H1 (cell line): ENCODE data around the gene ATP5F1E. TPM values are rescaled to one million over a fixed set of nuclear protein-coding genes. Genes with fewer than 3 reads are reported as not detected.

Experiments
- CTCF ChIA-PET: fragments of 300-600 bp; sonication (Branson Sonifier 250); formaldehyde crosslinking; loops from one replicate; lab custom pipeline; 2021; ENCODE audit not compliant: partially characterized antibody; lab: Charles Lee
- POLR2A ChIA-PET: fragments of 300-600 bp; sonication (Branson Sonifier 250); formaldehyde crosslinking; loops from one replicate; lab custom pipeline; 2021; ENCODE audit warnings: inconsistent platforms; ENCODE audit not compliant: partially characterized antibody; lab: Charles Lee
- DNase-seq, 2 experiments: peaks; one replicate each; pipeline versions ENCODE4 v3.0.0 to v3.0.0-alpha.2; 2010 to 2022; ENCODE audit warnings: low spot score in 2 of 2, low read depth in 1 of 2, mixed read lengths in 1 of 2
- FAIRE-seq: peaks from 2 replicates; lab custom pipeline; 2011; peaks lifted over from hg19 to GRCh38; lab: Jason Lieb, UNC
- H2AFZ ChIP-seq: 2 replicates; pipeline ENCODE4 v1.8.1; 2012; ENCODE audit warnings: low read length, inconsistent platforms
- H2AK5ac ChIP-seq: 2 replicates; pipeline ENCODE4 v1.6.1; 2013; ENCODE audit warnings: low read depth, low read length
- H2BK120ac ChIP-seq: replicated peaks from 2 replicates; pipeline ENCODE3; 2013; ENCODE audit warnings: low read depth, low read length, inconsistent platforms
- H2BK12ac ChIP-seq: 2 replicates; pipeline ENCODE4 v1.6.1; 2013; ENCODE audit warnings: low read depth, low read length
- H2BK15ac ChIP-seq: 2 replicates; pipeline ENCODE4 v1.6.1; 2013; ENCODE audit warnings: low read length
- H2BK20ac ChIP-seq: 2 replicates; pipeline ENCODE4 v1.6.1; 2013; ENCODE audit warnings: low read length
- H2BK5ac ChIP-seq: 2 replicates; pipeline ENCODE4 v1.6.1; 2013; ENCODE audit warnings: low read depth, low read length
- H3K14ac ChIP-seq: 2 replicates; pipeline ENCODE4 v1.6.1; 2013; ENCODE audit warnings: inconsistent platforms; ENCODE audit not compliant: insufficient read length
- H3K18ac ChIP-seq: 2 replicates; pipeline ENCODE4 v1.6.1; 2013; ENCODE audit warnings: low read length; ENCODE audit errors: extremely low read depth
- H3K23ac ChIP-seq: 2 replicates; pipeline ENCODE4 v1.6.1; 2013; ENCODE audit warnings: inconsistent platforms; ENCODE audit not compliant: insufficient read length
- H3K23me2 ChIP-seq: 2 replicates; pipeline ENCODE4 v1.6.1; 2013; ENCODE audit warnings: low read depth, low read length
- H3K27ac ChIP-seq: 2 replicates; pipeline ENCODE4 v1.6.1; 2011; ENCODE audit warnings: low read depth, low read length, inconsistent platforms
- H3K27me3 ChIP-seq, 4 experiments: replicated peaks in 1 of 4; 1 replicate in 1 of 4; 2 replicates in 3 of 4; pipeline versions ENCODE4 v1.6.1 to v1.8.1; 2011 to 2013; ENCODE audit warnings: low read length in 3 of 4, mild to moderate bottlenecking in 3 of 4, inconsistent platforms in 2 of 4, mixed read lengths in 2 of 4, moderate library complexity in 1 of 4; ENCODE audit not compliant: control insufficient read depth in 3 of 4, insufficient read depth in 3 of 4; ENCODE audit errors: extremely low read depth in 1 of 4
- H3K36me3 ChIP-seq, 4 experiments: 2 replicates each; pipeline versions ENCODE4 v1.6.1 to v1.8.1; 2011 to 2013; ENCODE audit warnings: mild to moderate bottlenecking in 4 of 4, low read length in 3 of 4, moderate library complexity in 2 of 4, control low read depth in 1 of 4, inconsistent platforms in 1 of 4; ENCODE audit not compliant: insufficient read depth in 4 of 4, control insufficient read depth in 2 of 4
- H3K4ac ChIP-seq: replicated peaks from 2 replicates; pipeline ENCODE3; 2013; ENCODE audit warnings: low read length, low read depth, mixed read lengths, inconsistent platforms; ENCODE audit not compliant: insufficient read length
- H3K4me1 ChIP-seq, 4 experiments: replicated peaks in 1 of 4; 1 replicate in 1 of 4; 2 replicates in 3 of 4; pipeline versions ENCODE4 v1.6.1 to v1.8.1; 2011 to 2013; ENCODE audit warnings: low read length in 3 of 4, inconsistent platforms in 2 of 4, mixed read lengths in 1 of 4; ENCODE audit not compliant: insufficient read depth in 4 of 4, control insufficient read depth in 3 of 4
- H3K4me2 ChIP-seq, 2 experiments: 2 replicates each; pipeline versions ENCODE4 v1.6.1 to v1.8.1; 2011 to 2013; ENCODE audit warnings: low read depth in 2 of 2, low read length in 2 of 2, control low read depth in 1 of 2, inconsistent platforms in 1 of 2, mild to moderate bottlenecking in 1 of 2; ENCODE audit not compliant: insufficient read depth in 1 of 2
- H3K4me3 ChIP-seq, 4 experiments: fragments of 200-600, 300-600 bp in 1 of 4; sonication (generic), shearing (Covaris generic), sonication (Bioruptor Twin) in 1 of 4; 2 replicates each; pipeline versions ENCODE4 v1.5.1 to v1.8.1; 2011 to 2016; ENCODE audit warnings: low read length in 4 of 4, low read depth in 3 of 4, control low read depth in 2 of 4, inconsistent platforms in 2 of 4, mild to moderate bottlenecking in 2 of 4, mixed read lengths in 1 of 4, moderate library complexity in 1 of 4; ENCODE audit not compliant: insufficient read depth in 2 of 4; ENCODE audit errors: extremely low read depth in 1 of 4
- H3K56ac ChIP-seq: replicated peaks from 2 replicates; pipeline ENCODE3; 2013; ENCODE audit warnings: low read depth, mild to moderate bottlenecking, mixed read lengths, low read length, inconsistent platforms; ENCODE audit not compliant: insufficient read length
- H3K79me1 ChIP-seq: 2 replicates; pipeline ENCODE4 v1.6.1; 2013; ENCODE audit warnings: low read depth, low read length, control low read depth
- H3K79me2 ChIP-seq, 2 experiments: 2 replicates each; pipeline versions ENCODE4 v1.6.1 to v1.8.1; 2012 to 2013; ENCODE audit warnings: low read length in 2 of 2, mild to moderate bottlenecking in 2 of 2, inconsistent platforms in 1 of 2; ENCODE audit not compliant: insufficient read depth in 2 of 2, control insufficient read depth in 1 of 2
- H3K9ac ChIP-seq, 4 experiments: replicated peaks in 1 of 4; 1 replicate in 1 of 4; 2 replicates in 3 of 4; pipeline versions ENCODE4 v1.6.1 to v1.8.1; 2011 to 2013; ENCODE audit warnings: low read depth in 3 of 4, low read length in 3 of 4, control low read depth in 2 of 4, mild to moderate bottlenecking in 2 of 4, moderate library complexity in 2 of 4, inconsistent platforms in 1 of 4; ENCODE audit errors: extremely low read depth in 1 of 4
- H3K9me3 ChIP-seq, 2 experiments: 2 replicates each; pipeline versions ENCODE4 v1.6.1 to v1.8.1; 2012 to 2013; ENCODE audit warnings: mild to moderate bottlenecking in 2 of 2, moderate library complexity in 2 of 2, control low read depth in 1 of 2, inconsistent platforms in 1 of 2, low read depth in 1 of 2, low read length in 1 of 2, mixed read lengths in 1 of 2; ENCODE audit not compliant: insufficient read depth in 2 of 2
- H4K20me1 ChIP-seq, 2 experiments: replicated peaks in 1 of 2; 2 replicates each; pipeline versions ENCODE3 to v1.8.1; 2011 to 2013; ENCODE audit warnings: inconsistent platforms in 2 of 2, low read length in 2 of 2, mild to moderate bottlenecking in 1 of 2; ENCODE audit not compliant: insufficient read depth in 2 of 2, control insufficient read depth in 1 of 2
- H4K5ac ChIP-seq: 2 replicates; pipeline ENCODE4 v1.6.1; 2013; ENCODE audit warnings: low read length, low read depth, mixed read lengths, inconsistent platforms; ENCODE audit not compliant: insufficient read length
- H4K8ac ChIP-seq: 2 replicates; pipeline ENCODE4 v1.8.0; 2013; ENCODE audit warnings: mild to moderate bottlenecking, moderate library complexity, low read length, inconsistent platforms; ENCODE audit not compliant: insufficient read depth; ENCODE audit errors: extremely low read depth
- H4K91ac ChIP-seq: replicated peaks from 2 replicates; pipeline ENCODE3; 2013; ENCODE audit warnings: low read length, mixed read lengths, inconsistent platforms; ENCODE audit not compliant: insufficient read length
- ATF3 ChIP-seq: IDR thresholded peaks from 2 replicates; pipeline ENCODE4 v1.6.1; 2011; ENCODE audit warnings: low read depth, mild to moderate bottlenecking, low read length; ENCODE audit not compliant: insufficient read depth
- EGR1 ChIP-seq: IDR thresholded peaks from 2 replicates; pipeline ENCODE4 v1.6.1; 2011; ENCODE audit warnings: low read depth, low read length, borderline replicate concordance
- SP4 ChIP-seq: IDR thresholded peaks from 2 replicates; pipeline ENCODE4 v1.6.1; 2012; ENCODE audit warnings: low read length, inconsistent platforms
- YY1 ChIP-seq: IDR thresholded peaks from 2 replicates; pipeline ENCODE4 v1.6.1; 2011; ENCODE audit warnings: low read depth, mild to moderate bottlenecking, low read length
- ZNF274 ChIP-seq: IDR thresholded peaks from 2 replicates; pipeline ENCODE4 v1.7.0; 2012; ENCODE audit warnings: low read length, borderline replicate concordance; ENCODE audit errors: extremely low read depth
- WGBS, 2 experiments: shearing (Covaris generic) in 1 of 2; methylation state at CpG; one replicate each; pipeline versions ENCODE4 v1.1.6 to v1.1.7; 2013 to 2015; ENCODE audit warnings: low lambda C conversion rate in 2 of 2, mixed read lengths in 2 of 2, inconsistent platforms in 1 of 2, low coverage in 1 of 2, missing lambda C conversion rate in 1 of 2; ENCODE audit not compliant: insufficient replicate concordance in 2 of 2, insufficient coverage in 1 of 2, insufficient read length in 1 of 2; ENCODE audit errors: extremely low coverage in 1 of 2, missing lambda C conversion rate in 1 of 2; 5-methylcytosine and 5-hydroxymethylcytosine counted together
- polyA plus RNA-seq, 7 experiments: library from polyadenylated mRNA; depleted of rRNA in 3 of 7; stranded (reverse) in 5 of 7; unstranded in 2 of 7; fragments of >200 nt in 5 of 7; fragments of 200-250 nt in 2 of 7; gene quantifications; 1 replicate in 5 of 7; 2 replicates in 1 of 7; 4 replicates in 1 of 7; pipeline versions ENCODE4 v1.2.1 to v1.2.3, GENCODE V29; 2011 to 2013; ENCODE audit warnings: missing spikeins in 2 of 7, mixed read lengths in 2 of 7
- total RNA-seq: library from RNA; stranded (reverse); fragmentation: NEBNext Ultra II Directional; extraction: Animal tissue kit (Norgen Biotek cat#: 25700); gene quantifications from 2 replicates; pipeline ENCODE4 v1.2.1, GENCODE V29; 2021

ATP5F1E gene
- total and polyA plus RNA-seq, 2 of the 8 experiments (the other 6 are each of a cell fraction or from before 2014, with no cell fraction given), result 15.7 to 47.8 TPM

GRCh38 chr20:59063358-59064213 is 31.5 kb upstream of the ATP5F1E start:
- Histone ChIP-seq H4K20me1 (no peaks in the 10 kb centered on the region), H3K23ac (no peak overlapping the region), H2AFZ (no peak overlapping the region), H3K4me3 (no peak overlapping the region), H4K8ac (no peak overlapping the region), H3K56ac (no peak overlapping the region), H2BK15ac (no peak overlapping the region), H2BK5ac (no peak overlapping the region), H3K9ac (no peak overlapping the region), H2BK12ac (no peak overlapping the region), H3K27ac (no peak overlapping the region), H3K4me2 (no peak overlapping the region), H3K18ac (no peak overlapping the region), H3K79me1 (no peaks in the 10 kb centered on the region), H3K4ac (no peak overlapping the region), H2AK5ac (no peak overlapping the region), H3K23me2 (no peaks in the 10 kb centered on the region), H4K5ac (no peak overlapping the region), H2BK120ac (no peak overlapping the region), H3K9me3 (no peaks in the 10 kb centered on the region), H3K79me2 (no peaks in the 10 kb centered on the region), H2BK20ac (no peak overlapping the region), H3K14ac (no peak overlapping the region), H3K36me3 (no peaks in the 10 kb centered on the region), H3K27me3 (no peaks in the 10 kb centered on the region), H3K4me1 (no peaks in the 10 kb centered on the region), H4K91ac (no peak overlapping the region)
- no peak for TF ChIP-seq ATF3
- TF ChIP-seq EGR1, result no peak
- no peak for TF ChIP-seq SP4
- no peak for TF ChIP-seq ZNF274
- TF ChIP-seq YY1, result no peak
- CTCF ChIA-PET, result interaction anchor here (0.6 to 1.2 kb wide), 4 partner anchors 24 to 193 kb away, joined by 3 to 4 read pairs (median 3); no protein-coding TSS in a partner anchor
- WGBS, 2 experiments, result 83% methylated on average over 22 of the region's 22 CpGs; no CpG with 5 or more reads in 1 of the 2 experiments
- FAIRE-seq (no peak), DNase-seq (no peak)
- POLR2A ChIA-PET, result no interaction called here
